Measurements from ENCODE around the gene SCRN2.

Gene SCRN2

DNA sequence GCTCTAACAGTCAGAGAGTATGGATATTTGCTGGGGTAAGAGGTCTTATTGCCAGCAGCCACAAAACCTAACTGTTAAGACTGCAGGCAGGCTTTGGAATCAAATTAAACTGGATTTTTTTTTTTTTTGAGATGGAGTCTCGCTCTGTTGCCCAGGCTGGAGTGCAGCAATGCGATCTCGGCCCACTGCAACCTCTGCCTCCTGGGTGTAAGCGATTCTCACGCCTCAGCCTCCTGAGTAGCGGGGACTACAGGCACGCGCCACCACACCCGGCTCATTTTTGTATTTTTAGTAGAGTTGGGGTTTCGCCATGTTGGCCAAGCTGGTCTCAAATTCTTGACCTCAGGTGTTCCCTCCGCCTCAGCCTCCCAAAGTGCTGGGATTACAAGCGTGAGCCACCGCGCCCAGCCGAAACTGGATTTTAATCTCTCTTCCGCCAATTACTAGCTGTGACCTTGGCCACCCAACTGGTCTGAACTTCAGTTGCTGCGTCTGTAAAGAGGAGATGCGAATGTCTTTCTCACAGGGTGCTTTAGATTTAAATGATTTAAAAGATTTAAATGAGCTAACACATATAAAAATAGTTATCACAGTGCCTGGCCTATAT is 10.6 kb downstream of the SCRN2 start:
- peak overlapping the region; percentile 95 for H3K4me3 ChIP-seq (ENCODE audit: low read length)
- TF ChIP-seq ZNF274 (IDR thresholded peaks at IDR 0.05; ENCODE audit: low read depth, low read length) = no peak

DNA sequence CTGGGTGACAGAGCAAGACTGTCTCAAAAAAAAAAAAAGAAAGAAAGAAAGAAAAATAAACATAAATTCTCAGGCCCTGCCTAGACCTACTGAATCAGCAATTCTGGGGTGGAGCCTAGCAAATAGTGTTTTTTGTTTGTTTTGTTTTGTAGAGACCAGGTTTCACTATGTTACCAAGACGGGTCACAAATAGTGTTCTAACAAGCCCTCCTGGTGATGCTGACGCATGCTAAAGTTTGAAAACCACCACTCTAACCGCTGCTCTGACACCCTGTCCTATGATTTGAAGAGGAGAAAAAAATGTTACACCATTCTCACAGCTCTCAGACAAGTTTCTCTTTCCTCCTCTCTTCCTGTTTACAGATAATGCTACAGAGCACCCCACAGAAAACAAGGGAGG is 11.2 kb downstream of the SCRN2 start:
- TF ChIP-seq ZNF274 (IDR thresholded peaks at IDR 0.05; ENCODE audit: low read depth, low read length) = no peak
- H3K4me3 ChIP-seq (ENCODE audit: low read length) = peak overlapping the region; percentile 95; the same call in 1 of the 2 replicates

DNA sequence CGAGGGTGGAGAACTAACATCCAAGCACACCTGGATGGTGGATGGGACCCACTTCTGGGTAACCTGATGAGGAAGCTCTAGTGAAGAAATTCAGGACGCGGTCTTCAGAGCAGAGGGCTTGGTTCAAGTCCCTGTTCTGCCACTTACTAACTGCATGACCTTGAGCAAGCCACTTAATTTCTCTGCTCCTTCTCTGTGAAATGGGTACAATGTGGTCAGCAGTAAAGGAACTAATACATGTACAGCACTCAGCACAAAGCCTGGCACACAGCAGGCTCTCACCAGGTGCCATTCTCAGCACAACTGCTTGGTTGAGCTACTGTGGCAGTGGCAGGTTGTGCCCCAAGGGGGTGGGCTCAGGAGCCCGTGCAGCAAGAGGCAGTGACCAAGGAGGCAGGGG is 17.6 kb downstream of the SCRN2 start:
- no peak overlapping the region for H3K4me3 ChIP-seq (ENCODE audit: low read length)
- TF ChIP-seq ZNF274 (IDR thresholded peaks at IDR 0.05; ENCODE audit: low read depth, low read length) = no peak

DNA sequence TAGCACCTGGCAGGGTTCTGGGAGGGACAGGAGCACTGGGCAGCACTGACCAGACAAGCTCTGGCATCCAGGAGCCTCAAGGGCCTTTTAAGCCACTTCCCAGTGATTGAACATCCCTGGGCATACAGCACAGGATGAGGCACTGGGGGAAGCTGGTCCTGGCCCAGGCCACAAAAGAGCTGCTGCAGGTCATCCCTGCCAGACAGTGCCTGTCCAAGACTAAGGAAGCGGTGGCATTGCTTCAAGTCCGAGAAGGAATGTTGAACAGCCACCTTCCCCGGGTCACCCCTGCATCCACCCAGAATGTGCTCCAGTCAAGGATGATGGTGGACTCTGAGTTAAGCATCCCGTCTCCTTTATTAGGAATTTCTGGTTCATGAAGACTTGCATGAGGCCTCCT is 18.3 kb downstream of the SCRN2 start:
- no peak for TF ChIP-seq ZNF274 (IDR thresholded peaks at IDR 0.05; ENCODE audit: low read depth, low read length)
- no peak overlapping the region for H3K4me3 ChIP-seq (ENCODE audit: low read length)

DNA sequence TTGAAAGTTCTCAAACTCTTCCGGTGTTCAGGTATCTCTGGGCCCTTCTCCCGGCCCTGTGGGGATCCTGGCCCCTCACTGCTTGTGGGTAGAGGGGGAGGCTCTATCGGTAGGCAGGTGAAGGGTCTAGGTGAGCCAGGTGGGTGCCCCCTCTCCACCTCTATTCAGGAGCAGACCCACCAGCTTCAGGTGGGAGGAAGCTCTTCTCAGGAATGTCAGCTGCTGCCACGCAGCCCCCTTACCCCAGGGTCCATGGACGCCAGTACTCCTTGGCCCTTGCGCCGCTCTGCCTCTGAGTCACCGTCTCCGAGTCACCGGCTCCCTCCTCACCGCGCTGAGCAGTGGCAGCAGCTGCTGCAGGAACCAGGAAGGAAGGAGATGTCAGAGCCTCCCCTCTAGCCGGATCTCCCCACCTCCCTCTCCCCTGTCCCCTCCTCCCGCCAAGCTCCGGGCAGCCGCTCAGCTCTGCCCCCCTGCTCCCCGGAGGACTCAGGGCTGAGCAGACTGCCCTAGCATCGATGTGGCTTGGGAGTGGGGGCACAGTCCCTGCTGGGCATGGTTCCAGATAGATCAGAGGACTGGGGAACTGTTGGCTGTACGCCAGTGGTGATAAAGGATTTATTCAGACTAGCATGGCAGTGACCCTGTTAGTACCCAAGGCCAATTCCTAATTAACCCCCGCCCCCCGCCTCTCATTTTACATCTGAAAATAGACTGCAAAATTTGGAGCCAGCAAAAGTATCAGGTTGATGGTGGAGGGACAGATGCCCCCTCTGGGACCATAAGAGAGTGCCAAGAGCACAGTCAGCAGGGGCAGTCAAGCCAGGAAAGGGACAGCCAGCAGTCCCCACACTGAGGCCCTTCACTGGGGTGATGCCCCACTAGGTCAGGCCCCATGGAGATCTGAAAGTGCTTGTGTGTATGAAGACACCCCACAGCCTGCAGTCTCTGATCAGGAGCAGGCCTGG is 19.4 kb downstream of the SCRN2 start, which contains the start of gene OSBPL7:
TSS of gene OSBPL7 (minus strand) at position 371 of the 968 bp plus-strand sequence. CDS start 1,516 bp downstream, outside the sequence.
- peak within 1 kb of the TSS; percentile 84 for H3K4me3 ChIP-seq (ENCODE audit: low read length)
- TF ChIP-seq ZNF274 (IDR thresholded peaks at IDR 0.05; ENCODE audit: low read depth, low read length) = no peak

DNA sequence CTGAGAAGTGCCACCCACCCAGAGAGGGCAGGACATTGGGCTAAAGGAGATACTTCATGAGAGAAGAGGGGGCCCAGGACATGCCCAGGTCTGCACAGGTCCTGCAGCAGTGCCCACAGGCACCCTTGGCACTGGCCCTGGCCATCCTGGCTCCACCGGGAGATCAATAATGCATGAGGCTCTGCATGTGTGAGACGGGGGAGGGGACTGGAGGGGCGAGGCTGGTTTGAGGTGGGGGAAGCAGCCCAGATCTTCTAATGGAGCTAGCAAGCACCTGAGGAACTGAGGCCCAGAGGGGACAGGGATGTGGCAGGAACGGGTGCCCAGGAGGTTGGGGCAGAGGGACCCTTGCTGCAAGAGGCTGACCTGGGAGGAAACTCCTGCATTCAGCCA is 20.0 kb downstream of the SCRN2 start:
- peak overlapping the region; percentile 84 for H3K4me3 ChIP-seq (ENCODE audit: low read length)
- no peak for TF ChIP-seq ZNF274 (IDR thresholded peaks at IDR 0.05; ENCODE audit: low read depth, low read length)

DNA sequence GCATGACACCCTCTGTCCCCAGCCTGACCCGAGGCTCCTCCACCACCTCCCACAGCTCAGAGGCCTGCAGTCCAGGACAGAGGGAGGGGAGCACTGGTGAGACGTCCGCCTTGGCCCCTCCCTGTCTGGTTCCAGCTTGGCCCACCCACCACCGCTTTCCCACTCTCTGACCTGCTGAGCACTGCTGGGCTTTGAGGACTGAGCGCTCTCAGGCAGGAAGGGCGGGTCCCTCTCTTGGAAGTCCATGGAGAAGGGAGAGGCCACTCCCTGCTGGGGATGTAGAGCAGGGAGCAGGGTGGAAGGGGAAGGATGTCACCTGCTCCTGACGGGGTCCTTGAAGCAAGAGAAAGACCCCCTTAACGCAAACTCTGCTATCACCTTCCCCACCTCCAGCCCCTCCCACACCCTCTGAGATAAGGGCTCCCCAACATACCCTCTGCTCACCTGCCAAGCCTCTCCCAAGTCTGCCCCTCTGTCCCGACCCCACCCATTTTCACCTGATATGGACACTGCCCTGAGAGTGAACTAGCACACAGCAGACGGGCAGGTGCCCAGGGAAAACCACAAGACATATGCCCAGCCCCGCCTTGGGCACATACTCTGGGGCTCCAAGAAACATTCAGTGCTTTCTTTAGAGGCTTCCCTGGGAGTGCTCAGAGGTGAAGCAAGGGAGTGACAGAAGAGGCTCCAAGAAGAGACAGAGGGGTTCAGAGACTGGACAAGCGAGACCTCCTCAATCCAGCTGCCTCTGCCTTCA is 20.9 kb downstream of the SCRN2 start:
- no peak for TF ChIP-seq ZNF274 (IDR thresholded peaks at IDR 0.05; ENCODE audit: low read depth, low read length)
- peak overlapping the region; percentile 84; the same call in 1 of the 2 replicates for H3K4me3 ChIP-seq (ENCODE audit: low read length)

DNA sequence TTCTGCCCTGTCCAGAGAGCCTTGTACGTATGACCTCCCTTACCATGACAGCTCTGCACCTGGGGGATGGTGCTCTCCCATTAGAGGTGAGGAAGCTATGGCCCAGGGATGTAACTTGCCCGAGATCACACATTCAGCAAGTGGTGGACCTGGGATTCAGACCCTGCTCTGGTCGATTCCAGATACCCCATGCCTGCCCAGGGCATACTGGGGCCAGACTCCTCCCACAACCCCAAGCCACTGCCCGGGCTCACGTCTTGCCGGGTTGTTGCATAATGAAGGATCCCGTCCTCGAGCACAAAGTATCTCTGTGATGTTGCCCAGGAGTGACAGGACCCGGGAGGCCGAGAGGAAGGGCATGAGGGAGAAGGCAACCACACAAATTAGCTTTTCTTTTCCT is 21.6 kb downstream of the SCRN2 start:
- H3K4me3 ChIP-seq (ENCODE audit: low read length) = no peak overlapping the region
- no peak for TF ChIP-seq ZNF274 (IDR thresholded peaks at IDR 0.05; ENCODE audit: low read depth, low read length)

DNA sequence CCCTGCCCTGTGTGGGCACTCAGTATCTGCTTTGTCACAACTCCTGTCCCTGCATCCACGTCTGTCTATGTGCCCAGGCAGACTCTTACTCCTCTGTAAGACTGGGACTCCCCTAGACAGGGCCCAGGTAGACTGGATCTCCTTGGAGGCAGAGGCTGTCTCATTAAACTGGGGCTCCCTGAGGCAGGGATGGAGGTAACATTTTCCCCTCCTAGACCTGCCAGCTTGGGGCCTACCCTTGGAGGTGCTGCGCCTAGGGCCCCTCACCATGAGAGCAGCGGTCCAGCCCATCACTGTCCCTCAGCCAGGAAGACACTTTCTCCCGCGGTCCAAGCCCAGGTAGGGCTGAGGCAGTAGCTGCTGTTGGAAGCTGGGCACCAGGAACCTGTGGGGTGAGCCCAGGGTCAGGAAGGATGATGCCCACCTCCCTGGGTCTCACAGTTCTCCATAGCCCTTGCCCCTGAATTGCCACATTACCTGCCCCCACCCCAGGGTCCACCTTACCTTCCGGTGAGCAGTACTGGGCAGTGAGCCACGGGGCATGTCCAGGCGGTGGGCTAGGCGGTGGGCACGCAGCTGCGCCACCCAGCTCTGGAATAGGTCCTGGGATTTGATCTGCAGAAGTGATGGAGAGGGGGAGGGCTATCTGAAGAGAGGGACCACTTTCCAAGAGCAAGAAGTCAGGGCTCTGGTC is 22.9 kb downstream of the SCRN2 start:
- TF ChIP-seq ZNF274 (IDR thresholded peaks at IDR 0.05; ENCODE audit: low read depth, low read length) = no peak
- H3K4me3 ChIP-seq (ENCODE audit: low read length) = no peak overlapping the region

DNA sequence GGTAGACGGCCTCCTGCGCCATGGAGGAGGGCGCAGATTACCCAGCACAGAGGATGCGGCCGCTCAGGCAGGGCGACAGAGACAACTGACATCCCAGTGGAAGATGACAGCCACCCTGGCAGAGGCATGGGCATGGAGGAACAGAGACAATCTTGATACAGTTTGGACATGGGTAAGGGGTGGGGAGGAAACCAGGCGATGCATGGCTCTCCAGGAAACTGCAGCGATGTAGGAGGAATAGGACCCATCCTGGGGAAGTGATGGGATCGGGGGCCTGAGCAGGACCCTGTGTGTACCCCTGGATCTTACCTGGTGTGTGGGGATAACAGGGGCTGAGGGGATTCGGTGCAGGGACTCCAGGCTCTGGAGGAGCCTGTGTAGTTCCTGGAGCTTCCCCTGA is 24.1 kb downstream of the SCRN2 start:
- H3K4me3 ChIP-seq (ENCODE audit: low read length) = no peak overlapping the region
- no peak for TF ChIP-seq ZNF274 (IDR thresholded peaks at IDR 0.05; ENCODE audit: low read depth, low read length)

DNA sequence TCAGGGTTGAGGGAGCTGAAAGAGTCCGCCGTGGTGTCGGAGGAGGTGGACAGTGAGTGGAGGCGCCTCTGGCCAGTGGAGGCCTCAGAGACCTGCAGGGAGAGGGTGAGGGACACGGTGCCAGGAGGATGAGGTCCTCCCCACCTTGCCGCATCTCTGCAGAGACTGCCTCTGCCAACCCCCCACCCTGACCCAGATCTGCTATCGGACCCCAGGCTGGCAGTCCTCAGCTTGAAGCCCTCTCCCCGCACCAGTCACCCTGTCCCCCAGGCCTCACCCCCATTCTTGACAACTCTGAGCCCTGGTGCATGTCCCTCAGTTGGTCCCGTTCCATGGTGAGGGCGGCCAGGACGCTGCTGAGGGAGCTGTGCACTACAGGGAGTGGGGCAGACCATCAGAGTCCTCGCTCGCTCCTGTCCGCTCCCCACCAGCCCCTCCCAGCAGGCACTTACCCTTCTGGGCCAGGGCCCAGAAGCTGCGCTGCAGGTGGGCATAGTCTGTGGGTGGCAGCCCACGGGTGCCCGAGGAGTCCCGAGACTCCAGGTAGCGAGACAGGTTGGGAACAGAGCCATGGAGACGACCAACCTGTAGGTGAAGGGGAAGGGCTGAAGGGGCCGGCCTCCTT is 24.9 kb downstream of the SCRN2 start:
- H3K4me3 ChIP-seq (ENCODE audit: low read length) = no peak overlapping the region
- no peak for TF ChIP-seq ZNF274 (IDR thresholded peaks at IDR 0.05; ENCODE audit: low read depth, low read length)

DNA sequence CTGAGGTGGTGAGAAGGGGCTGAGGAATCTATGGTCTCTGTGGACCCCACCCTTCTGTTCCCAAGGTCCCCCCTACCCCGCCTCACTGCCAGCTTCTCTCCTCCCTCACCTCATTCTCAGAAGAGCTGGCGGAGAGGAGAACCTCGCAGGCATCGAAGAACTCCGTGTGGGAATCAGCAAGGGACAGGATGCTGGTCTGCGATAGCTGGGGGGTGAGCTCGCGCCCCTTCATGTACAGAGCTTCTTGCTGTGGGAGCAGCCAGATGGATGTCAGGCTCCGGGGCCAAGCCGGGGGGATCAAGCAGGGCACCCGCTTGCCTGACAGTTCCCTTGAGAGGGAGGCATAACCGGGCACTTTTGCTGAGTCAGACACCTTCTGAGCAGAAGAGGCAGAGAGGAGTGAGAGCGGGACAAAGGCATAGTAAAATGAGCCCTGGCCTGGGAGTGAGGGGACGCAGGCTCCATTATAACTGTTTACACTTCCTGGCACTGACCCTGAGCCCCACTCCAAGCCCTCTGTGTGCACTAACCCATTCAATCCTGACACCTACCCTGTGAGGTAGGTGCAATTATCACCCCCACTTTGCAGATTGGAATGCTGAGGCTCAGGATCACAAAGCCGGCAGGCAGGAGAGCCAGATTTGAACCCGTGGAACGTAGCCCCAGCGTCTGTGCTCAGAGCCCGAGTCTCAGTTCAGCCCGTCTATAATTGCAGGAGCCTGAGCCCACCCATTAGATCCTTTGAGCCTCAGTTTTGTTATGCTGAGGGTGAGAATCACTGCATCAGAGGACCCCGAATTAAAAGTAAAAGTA is 25.8 kb downstream of the SCRN2 start:
- no peak overlapping the region for H3K4me3 ChIP-seq (ENCODE audit: low read length)
- no peak for TF ChIP-seq ZNF274 (IDR thresholded peaks at IDR 0.05; ENCODE audit: low read depth, low read length)
